ENCODE measurements around the gene KCNQ5.
"Not testable (repeated sequence)": the region's sequence is repeated elsewhere in the genome, so short reads cannot be mapped to it uniquely, and the experiment has no call there.

The KCNQ5 gene

DNA sequence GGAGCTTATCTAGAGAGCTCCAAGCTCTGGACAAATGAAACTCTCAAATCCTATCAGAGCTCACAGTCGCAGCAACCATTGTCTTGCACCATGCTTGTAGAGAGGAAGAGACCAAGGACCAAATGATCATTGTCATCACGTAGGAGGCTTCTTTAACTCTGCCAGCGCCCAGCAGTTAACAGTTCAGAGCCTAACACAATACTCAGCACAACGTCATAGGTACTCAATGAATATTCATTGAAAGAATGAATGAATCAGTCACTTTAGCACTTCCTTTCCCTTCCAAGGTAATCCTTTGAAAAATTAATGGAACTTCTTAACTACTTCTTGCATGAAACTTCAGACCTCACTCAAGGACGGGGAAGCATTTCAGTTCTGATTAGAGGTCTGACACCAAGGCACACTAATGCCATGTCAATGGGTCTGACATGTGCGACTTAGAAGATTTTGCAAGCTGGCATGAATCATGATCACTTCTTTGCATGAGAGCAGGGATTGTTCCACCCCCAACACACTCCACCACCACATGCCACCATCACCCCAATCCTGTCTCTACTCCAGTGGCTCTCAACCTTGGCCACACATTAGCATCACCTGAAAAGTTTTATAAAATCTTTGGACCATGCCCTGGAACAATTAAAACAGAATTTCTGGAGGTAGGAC lies 558.3 kb downstream of the KCNQ5 start:
- no peak for DNase-seq (ENCODE audit: low read depth in 2 of 2)

DNA sequence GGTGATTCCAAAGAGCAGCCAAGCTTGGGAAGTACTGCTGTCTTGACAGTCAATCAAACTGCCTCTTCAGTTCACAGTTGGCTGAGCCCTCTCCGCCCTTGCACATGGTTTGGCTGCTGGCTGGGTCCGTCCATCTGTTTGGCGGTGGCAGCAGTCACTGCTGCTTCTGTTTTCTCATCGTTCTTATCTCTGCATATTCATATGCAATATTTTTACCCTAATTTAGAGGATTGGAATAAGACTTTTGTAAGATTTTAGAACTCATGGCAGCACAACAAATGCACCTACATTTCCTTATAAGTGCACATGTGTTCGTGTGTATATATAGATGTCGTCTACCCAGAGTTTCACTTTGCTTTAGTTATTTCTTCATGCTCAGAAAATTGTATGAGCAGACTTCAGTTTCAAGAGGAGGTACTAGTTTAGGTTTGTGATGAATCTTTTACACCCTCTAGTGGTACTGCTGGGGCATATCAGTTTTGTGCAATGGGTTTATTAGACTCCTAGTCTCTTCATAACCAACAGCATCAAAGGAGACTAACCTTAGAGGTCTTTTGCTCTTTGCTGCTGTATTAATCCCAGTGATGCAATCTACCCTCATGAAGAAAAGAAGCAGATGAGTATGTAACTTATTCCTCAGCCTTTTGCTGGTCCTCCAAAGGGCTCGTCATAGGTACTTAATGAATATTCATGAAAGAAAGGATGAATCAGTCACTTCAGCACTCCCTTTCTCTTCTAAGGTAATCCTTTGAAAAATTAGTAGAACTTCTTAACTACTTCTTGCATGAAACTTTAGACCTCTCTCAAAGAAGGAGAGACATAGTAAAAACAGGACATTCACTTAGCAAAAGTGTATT lies 559.1 kb downstream of the KCNQ5 start:
- no peak for DNase-seq (ENCODE audit: low read depth in 2 of 2)

DNA sequence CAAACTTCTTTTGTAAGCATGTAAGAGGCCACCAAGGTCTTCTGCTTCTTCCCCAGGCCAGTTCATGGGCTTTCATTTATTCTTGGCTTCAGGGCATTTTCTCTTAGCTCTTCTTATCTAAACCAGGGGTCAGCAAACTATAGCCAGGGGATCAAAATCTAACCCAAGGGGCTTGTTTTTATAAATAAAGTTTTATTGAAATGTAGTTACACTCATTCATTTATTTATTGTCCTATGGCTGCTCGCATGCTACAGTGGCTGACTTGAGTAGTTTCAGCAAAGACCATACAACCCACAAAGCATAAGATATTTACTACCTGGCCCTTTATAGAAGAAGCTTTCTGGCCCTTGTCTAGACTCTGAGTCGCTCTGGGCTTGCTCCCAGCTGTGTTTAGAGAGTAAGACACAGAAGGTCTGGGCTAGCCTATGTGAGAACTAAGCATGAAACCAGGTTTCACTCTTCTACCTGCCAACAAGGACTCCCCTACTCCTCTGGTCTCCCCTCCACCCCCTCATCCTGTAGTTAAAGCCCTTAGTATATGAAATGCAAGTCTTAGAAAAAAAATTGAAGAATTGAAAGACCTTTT lies 560.2 kb downstream of the KCNQ5 start:
- no peak for DNase-seq (ENCODE audit: low read depth in 2 of 2)

DNA sequence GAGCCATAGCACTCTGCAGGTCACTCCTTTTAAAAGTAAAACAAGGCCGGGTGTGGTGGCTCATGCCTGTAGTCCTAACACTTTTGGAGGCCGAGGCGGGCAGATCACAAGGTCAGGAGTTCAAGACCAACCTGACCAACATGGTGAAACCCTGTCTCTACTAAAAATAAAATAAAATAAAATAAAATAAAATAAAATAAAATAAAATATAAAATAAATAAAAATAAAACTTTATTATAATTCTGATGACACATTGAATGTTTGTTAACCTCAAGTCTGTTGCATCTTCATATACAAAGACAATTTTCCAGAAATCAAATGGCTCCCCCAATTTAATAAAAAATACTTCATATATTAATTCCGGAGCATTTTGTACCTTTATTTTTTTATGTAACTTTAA lies 571.4 kb downstream of the KCNQ5 start:
- DNase-seq (ENCODE audit: low read depth in 2 of 2) = not testable (repeated sequence)

DNA sequence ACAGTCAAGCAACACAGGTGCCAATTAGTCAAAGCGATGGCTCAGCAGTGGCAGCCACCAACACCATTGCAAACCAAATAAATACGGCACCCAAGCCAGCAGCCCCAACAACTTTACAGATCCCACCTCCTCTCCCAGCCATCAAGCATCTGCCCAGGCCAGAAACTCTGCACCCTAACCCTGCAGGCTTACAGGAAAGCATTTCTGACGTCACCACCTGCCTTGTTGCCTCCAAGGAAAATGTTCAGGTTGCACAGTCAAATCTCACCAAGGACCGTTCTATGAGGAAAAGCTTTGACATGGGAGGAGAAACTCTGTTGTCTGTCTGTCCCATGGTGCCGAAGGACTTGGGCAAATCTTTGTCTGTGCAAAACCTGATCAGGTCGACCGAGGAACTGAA lies 572.9 kb downstream of the KCNQ5 start:
- no peak for DNase-seq (ENCODE audit: low read depth in 2 of 2)

DNA sequence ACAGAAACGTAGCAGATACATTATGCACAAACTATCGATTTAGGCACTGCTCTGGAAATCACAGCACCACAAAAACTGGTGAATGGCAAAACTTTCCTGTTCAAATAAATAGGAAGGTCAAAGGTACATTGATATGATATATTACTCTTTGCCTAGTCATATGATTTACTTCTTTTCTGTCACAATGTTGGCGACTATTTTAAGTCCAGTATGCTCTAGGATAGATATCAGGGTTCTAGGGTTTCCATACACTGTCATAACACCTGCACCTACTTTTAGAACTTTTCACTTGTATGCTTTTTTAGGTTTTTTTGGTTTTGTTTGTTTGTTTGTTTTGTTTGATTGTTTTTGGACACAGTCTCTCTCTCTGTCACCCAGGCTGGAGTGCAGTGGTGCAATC lies 578.4 kb downstream of the KCNQ5 start:
- no peak for DNase-seq (ENCODE audit: low read depth in 2 of 2)

DNA sequence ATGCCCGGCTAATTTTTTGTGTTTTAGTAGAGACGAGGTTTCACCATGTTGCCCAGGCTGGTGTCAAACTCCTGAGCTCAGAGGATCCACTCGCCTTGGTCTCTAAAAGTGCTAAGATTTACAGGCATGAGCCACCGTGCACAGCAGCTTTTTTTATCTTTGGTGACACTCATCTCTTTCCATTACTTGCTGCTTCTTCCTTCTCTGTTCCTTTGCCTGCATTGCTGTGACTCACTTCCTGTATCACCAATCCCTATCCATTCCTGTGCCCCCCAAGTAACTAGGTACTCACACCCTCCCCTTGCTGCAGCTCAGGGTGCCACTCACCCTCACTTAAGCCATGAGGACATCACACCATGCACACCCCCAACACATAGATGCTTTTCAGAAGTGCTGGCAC lies 578.9 kb downstream of the KCNQ5 start:
- DNase-seq (ENCODE audit: low read depth in 2 of 2) = no peak

DNA sequence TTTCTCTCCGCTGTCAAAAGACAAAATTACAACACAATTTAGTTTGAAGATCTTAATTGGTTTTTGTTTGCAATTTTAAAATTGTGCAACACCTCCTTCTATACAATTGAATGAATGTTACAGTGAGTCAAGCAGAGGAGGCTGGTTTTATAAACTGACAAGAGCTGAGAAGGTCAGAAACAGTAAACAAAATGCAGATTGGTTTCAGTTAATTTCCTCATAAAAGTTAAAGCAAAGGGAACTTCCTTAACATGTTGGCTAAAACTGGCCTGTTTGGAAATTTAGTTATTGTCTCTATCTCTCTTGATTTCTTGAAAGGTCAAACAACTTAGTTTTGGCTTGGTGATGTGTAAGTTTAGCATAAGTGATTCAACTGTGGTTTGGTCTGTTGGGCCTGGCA lies 581.2 kb downstream of the KCNQ5 start:
- DNase-seq (ENCODE audit: low read depth in 2 of 2) = no peak

DNA sequence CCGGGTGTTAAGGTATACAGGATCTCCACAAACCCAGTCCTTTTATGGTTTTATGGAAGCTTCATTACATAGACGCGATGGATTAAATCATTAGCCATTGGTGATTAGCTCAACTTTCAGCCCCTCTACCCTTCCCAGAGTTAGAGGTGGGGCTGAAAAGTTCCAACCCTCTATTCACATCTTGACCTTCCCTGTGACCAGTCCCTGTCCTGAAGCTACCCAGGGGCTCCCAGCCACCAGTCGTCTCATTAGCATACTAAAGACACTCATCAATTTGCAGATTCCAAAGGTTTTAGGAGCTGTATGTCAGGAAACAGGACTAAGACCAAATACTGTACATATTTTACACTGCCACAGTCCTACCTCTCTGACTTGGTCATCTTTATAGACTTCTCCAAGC lies 582.4 kb downstream of the KCNQ5 start:
- DNase-seq (ENCODE audit: low read depth in 2 of 2) = no peak

DNA sequence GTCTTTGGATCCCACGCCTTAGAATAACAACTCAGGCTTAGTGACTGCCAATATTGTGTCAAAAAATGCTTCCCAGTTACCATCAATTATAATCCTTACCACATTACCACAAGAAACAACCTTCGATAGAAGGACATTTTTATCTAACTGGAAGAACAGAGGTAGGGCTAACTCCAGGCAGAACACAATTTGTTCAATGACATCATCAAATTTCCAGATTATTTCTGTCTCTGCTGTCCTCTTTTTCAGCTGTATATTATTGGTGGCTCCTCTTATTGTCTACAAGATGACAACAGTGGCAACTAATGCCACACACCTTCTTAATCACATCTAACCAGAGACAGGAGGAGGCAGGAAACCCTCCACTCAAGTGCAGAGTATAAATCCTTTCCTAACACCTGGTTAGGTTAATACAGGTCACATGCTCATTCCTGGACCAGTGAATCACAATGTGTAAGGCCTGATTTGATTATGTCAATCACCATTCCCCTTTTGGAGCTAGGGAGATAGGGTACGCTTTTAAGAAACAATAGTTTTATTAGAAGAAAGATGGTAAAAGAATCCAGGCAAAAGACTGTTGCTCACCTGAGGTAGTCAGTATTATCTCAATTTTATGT lies 585.5 kb downstream of the KCNQ5 start:
- DNase-seq (ENCODE audit: low read depth in 2 of 2) = no peak

DNA sequence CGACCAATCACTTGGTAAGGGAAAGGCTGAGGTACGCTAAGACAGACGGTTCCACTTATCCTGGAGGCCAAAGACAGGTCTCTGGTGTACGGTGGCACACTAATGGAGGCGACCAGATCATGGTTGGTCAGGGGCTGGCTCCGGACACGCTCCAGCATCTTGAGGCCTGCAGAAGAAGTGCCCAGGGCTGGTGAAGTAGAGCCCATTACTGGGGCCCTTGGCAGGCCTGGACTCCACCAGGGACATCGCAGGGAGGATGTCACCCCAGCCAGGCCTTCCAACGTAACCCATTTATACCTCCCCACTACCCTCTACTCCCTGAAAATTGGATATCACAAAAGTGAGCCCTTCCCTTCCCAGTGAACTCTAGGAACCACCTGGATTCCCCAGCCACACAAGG lies 587.3 kb downstream of the KCNQ5 start:
- DNase-seq (ENCODE audit: low read depth in 2 of 2) = no peak

DNA sequence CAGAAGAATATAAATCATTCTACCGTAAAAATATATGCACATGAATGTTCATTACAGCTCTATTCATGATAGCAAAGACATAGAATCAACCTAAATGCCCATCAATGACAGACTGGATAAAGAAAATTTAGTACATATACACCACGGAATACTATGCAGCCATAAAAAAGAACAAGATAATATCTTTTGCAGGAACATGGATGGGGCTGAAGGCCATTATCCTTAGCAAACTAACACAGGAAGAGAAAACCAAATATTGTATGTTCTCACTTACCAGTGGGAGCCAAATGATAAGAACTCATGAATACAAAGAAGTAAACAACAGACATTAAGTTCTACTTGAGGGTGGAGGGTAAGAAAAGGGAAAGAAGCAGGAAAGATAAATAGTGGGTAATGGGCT lies 595.0 kb downstream of the KCNQ5 start:
- DNase-seq (ENCODE audit: low read depth in 2 of 2) = no peak

DNA sequence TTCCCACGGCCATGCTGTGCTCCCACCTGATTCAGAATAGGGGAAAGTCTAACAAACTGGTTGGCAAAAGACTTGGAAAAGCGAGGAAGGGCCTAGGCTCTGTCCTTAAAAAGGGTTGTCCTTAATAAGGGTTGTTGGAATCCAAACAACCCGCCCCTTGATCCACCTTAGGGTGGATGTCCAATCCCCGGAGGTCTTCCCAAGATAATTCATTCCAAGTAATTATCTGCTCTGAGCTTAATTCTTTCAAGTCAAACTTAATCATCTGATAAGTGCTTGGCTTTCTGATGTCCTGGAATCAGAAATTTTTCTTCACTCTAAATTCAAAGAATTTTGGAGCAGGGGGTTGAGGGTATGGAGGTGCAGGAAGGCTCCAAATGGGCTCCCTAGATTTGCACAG lies 603.5 kb downstream of the KCNQ5 start, which contains the start of gene KHDC1L:
Gene KHDC1L (minus strand): TSS at position 101 of the 400 bp plus-strand sequence. CDS start 88 bp downstream, at position 13.
- DNase-seq (ENCODE audit: low read depth in 2 of 2) = no peak

DNA sequence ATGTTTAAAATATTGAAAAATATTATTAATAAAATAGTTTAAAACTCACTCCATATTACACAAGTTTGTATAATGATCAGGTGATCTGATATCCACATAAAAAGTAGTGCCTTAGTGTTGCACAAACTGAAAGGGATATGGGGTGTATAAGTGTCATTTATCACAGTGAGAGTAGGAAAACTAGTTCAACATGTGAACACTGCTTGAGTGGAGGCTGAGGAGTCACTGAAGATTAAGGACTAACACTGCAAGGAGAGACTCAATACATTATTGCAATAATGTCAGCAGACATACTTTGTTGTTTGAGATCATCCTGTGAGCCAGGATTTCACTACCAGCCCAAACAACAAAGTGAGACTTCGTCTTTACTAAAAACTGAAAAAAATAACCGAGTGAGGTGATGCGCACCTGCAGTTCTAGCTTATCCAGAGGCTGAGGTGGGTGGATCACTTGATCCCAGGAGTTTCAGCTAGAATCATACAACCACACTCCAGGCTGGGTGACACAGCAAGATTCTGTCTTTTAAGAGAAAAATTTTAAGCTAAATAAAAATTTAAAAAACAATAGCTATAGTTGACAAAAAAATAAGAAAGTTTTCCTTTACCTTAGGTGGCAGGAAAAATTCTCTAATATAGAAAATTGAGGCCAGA lies 605.9 kb downstream of the KCNQ5 start:
- no peak for DNase-seq (ENCODE audit: low read depth in 2 of 2)

DNA sequence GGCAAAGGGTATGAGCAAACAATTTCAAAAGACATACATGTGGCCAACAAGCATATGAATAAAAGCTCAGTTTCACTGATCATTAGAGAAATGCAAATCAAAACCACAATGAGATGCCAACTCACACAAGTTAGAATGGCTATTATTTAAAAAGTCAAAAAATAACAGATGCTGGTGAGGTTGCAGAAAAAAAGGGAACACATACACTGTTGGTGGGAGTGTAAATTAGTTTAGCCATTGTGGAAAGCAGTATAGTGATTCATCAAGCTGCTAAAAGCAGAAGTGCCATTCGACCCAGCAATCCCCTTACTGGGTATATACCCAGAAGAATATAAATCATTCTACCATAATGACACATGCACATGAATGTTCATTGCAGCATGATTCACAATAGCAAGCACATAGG lies 610.1 kb downstream of the KCNQ5 start:
- DNase-seq (ENCODE audit: low read depth in 2 of 2) = no peak

DNA sequence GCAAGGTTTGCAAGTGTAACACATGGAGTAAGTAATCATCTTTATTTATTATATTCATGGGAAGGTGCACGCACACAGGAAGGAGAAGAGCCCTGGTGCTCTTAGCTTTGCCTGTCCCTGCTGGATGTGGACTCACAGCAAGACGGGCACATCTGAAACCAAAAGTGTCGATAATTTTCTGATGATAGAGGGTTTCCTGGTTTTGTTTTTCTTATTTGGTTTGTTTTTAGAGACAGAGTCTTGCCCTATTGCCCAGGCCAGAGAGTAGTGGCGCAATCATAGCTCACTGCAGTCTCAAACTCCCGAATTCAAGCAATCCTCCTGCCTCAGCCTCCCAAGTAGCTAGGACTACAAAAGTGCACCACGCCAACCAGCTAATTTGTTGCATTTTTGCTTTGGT lies 611.2 kb downstream of the KCNQ5 start:
- no peak for DNase-seq (ENCODE audit: low read depth in 2 of 2)

DNA sequence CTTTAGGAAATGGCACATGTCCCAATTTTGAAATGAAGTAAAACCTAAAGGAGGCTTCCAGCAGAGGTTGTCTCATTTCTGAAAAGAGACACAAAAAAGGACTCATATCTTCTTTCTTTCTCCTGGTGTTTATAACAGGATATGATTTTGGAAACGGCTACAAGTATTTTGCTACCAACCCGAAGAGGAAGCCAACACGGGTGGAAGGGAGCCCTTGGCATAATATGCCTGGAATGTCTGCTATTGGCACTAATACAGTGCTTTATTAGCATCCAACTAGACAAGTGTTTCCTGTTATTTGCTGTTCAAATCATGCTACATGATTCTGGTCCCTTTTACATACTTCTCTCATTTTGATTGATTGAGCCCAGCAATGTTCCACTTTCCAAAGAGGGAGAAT lies 612.1 kb downstream of the KCNQ5 start:
- not testable (repeated sequence) for DNase-seq (ENCODE audit: low read depth in 2 of 2)

DNA sequence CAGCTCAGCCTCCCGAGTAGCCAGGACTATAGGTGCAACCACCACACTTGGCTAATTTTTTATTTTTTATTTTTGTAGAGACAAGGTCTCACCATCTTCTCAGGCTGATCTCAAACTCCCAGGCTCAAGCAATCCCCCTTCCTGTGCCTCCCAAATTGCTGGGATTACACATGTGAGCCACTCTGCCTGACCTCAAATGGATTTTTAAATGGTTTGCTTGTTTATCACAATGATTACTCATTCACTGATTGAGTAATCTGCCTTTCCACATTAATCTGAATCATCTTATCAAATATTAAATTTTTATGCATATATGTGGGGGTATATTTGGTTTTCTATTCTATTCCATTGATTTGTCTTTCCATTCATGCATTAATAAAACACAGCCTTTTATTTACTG lies 612.9 kb downstream of the KCNQ5 start:
- no peak for DNase-seq (ENCODE audit: low read depth in 2 of 2)

DNA sequence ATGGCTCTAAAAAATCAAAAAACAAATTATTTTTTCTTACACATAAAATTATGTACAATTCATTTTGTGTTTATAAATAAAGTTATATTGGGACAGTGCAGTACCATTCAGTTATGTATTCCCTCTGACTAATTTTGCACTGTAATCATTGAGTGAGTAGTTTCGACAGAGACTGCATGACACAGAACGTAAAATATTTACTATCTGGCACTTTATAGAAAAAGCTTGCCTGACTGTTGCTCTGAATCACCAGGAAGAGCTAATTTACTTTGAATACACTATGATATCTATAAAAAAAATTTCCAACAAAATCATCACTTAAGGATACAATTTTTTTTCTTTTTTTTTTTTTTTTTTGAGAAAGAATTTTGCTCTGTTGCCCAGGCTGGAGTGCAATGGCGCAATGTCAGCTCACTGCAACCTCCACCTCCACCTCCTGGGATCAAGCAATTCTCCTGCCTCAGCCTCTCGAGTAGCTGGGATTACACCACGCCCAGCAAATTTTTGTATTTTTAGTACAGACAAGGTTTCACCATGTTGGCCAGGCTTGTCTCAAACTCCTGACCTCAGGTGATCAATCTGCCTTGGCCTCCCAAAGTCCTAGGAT lies 614.4 kb downstream of the KCNQ5 start:
- no peak for DNase-seq (ENCODE audit: low read depth in 2 of 2)

DNA sequence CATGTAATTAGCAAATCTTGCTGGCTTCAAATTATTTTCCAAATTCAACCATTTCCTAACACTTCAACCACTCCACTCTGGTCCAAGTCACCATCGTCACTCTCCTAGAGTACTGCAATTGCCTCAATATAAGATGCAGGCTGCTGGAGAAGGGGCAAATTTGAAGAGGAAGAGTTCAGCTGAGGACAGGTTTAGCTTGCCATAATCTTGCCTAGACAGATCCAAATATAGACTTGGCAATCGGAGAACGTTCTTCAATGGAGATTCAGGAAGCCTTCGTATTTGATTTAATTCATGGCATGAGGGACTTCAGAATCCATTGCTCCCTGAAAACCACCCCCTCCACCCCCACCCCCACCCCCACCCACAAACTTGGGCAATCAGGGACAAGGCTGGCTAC lies 618.9 kb downstream of the KCNQ5 start:
- no peak for DNase-seq (ENCODE audit: low read depth in 2 of 2)

DNA sequence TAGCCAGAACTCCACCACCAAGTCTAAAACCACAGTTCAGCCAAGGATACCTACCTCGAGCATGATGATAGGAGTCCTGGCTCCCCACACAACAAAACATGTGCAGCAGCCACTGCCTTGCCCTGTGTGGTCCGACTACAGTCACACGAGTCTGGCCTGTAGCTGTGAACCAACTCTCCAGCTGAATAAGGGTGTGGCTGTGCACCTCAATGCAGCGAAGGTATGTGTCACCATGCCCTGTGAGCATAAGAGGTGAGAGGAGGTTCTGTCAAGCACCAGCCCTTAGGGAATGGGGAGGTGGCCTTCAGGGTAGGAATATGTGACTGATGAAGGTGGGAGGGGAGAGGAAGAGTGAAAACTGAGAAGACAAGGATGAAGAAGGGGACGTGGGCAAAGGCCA lies 620.1 kb downstream of the KCNQ5 start:
- DNase-seq (ENCODE audit: low read depth in 2 of 2) = no peak

Data from activated CD4-positive, alpha-beta T cell treated with anti-CD3 and anti-CD28 coated beads for 24 hours (primary cell).